GM21786 (cell line): ENCODE results near the gene NOTCH1.
A peak's percentile ranks its signal among the peaks of the same experiment; 100 is the strongest.
"Not testable (repeated sequence)": the region's sequence is repeated elsewhere in the genome, so short reads cannot be mapped to it uniquely, and the experiment has no call there.

Experiments used
- ATAC-seq: cut with Tn5 transposase; IDR thresholded peaks from one replicate; pipeline ENCODE4 v1.9.1; 2021; ENCODE audit not compliant: unreplicated experiment

Gene NOTCH1

DNA sequence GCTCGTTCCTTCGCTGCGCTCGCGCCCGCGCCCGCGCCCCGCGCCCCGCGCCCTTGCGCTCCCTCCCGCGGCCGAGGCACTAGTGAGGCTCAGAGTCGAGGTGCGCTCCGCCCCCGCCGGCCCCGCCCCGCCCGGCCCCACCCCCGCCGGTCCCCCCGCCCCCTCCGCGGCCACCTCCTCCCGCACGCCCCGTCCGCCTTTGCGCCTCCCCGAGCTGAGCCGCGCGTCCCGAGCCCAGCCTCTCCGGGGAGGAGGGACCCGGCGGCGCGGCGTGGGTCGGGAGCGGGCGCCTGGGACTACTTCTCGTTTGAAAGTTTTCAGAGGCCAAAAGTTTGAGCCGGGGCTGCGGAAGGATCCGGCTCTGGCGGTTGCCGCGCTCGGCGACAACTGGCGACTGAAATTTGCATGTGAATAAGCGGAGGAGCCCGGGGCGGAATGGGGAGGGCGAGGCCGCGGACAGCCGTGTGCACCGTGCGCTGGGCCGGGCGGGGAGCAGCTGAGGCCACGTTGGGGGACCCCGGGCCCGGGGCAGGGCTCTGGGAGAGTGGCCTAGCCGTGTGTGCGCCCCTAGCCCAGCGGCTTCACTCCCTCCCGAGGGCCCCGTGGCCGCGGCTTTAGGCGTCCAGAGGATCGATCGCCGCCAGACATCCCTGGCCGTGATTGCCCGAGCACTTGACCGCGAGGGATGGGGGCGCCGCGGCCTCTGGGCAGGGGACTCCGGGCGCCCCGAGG lies at the start of gene NOTCH1:
Gene NOTCH1, minus strand, starts transcription at position 84 of the 732 bp plus-strand sequence. CDS start 262 bp downstream, outside the sequence.
- peak; percentile 49 for ATAC-seq

DNA sequence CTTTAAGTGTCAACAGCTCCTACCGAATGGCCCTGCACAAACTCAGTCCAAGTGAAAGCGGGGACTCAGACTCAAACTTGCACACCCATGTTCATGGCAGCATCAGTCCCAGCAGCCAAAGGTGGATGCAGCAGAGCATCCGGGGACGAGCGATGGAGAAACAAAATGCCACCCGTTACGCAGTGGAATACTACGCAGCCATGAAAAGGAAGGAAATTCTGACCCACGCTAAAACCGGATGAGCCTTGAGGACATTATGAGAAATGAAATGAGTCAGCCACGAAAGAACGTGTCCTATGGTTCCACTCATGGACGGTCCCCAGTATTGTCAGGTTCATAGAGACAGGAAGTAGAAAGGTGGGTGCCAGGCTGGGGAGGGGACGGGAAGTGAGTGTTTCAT lies 48.6 kb upstream of the NOTCH1 start:
- ATAC-seq, result no peak

DNA sequence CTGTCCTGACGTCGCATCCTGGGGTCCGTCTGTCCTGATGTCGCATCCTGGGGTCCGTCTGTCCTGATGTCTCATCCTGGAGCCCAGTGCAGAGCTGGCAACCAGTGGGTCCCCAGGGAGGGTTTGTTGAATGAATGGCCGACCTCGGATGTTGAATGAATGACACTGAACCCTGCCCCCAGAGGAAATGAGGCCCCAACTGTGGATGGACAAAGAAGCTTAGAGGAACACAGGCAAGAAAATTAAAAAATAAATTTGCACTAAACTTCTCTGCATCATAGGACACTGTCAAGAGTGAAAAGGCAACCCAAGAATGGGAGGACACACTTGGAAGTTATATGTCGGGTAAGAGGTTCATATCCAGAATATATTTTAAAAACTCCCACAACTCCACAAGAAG lies 47.7 kb upstream of the NOTCH1 start:
- no peak for ATAC-seq

GRCh38 chr9:136592666-136593065 lies 46.8 kb upstream of the NOTCH1 start:
- no peak for ATAC-seq

DNA sequence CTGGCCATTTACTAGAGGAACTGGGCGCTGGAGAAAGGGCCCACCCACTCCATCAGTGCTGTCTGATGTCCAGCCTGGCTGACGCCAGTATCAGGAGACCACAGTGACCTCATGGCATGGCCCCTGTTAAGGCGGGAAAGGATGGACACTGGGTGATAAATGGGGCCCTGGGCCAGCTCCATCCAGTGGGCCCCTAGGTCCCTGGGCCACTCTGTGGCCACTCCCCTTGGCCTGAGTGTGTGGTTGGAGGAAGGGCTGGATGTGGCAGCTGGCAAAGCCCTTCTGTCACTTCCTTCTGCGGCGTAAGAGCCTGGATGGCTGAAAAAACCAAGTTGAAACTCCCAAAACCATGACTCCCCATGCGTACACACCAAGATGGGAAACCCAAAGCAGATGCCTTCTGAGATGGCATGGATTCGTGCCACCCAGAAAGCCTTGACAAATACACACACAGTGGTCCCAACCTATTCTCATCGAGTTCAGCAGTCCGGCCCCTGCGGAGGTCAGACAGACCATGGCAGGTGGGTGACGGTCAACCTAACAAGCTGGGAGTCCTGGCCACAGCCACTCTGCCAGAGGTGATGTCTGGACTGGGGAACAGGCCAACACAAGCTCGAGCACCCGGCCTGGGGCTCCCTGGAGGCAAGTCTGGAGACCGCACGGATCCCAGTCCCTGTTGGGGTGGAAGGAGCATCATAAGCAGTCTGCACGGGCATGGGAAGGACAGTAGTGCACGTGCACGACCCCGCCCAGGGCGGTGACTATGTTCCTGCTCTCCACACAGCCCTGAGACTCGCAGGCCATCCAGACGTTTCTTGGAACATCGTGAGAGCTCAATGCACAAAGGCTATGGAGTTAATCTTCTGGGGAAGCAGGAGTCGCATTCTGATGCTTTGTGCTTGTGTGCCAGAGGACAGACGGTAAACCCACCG lies 45.2 kb upstream of the NOTCH1 start:
- no peak for ATAC-seq

- no peak for ATAC-seq
Observed at GRCh38 chr9:136589766-136590763, 44.2 kb upstream of the NOTCH1 start.

- ATAC-seq, result no peak
Observed at GRCh38 chr9:136588663-136589464, 43.0 kb upstream of the NOTCH1 start.

GRCh38 chr9:136587944-136588662 lies 42.3 kb upstream of the NOTCH1 start:
- ATAC-seq, result no peak

DNA sequence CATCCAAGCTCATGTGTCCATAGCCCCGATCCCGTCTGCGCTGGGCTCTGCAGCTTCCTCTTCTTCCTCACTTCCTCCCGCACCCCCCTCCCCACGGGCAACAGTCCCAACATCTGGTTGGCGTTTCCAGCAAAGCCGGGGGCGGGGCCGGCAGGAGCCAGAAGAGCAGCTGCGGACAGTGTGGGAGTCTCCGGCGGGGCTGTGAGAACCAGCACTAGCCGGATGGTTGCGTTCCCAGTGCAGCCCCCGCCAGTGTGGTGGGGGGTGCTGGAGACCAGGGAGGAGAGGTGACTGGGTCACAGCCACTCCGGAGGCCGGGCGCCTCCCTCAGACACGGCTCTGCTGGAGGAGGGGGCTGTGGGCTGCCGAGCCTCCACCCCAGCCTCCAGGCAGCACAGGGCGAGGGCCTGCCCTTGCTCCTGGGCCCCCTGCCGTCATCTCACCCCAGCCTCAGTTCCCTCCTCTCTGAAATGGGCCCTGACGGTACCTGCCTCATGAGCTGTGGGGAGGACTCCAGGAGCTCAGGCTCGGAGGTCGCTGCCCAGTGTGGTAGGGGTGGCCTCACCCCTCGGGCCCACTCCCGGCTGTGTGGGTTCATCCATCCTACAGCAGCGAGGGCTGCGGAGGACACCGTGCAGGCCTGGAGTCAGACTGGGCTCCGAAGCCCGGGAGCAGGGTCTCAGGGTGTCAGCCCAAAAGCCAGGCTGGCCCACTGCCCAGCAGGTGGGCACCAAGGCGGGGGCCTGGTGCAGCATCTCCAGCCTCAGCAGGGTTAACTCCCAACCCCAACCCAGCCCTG lies 41.5 kb upstream of the NOTCH1 start:
- no peak for ATAC-seq

DNA sequence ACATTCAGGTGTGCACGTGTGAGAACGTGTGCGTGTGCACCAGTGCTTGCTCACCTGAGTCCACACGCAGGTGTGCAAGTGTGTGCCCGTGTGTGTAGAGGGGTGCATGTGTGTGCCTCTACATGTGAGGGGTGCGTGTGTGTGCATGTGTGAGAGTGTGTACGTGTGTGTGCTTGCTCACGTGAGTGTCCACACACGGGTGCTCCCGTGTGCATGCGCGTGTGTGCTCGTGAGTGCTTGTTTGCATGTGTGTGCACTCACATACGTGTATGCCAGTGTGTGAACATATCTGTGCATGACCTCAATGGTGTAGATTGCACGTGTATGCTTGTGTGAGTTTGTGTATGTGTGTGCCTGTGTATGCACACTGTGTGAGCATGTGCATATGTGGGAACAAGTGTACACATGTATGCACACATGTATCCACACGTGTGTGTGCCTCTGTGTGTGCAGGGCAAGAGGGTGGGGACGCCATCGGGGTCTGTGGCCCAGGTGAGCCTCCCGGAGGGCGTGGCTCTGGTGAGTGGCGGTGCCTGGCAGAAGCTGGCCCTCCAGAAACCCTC lies 40.6 kb upstream of the NOTCH1 start:
- no peak for ATAC-seq

DNA sequence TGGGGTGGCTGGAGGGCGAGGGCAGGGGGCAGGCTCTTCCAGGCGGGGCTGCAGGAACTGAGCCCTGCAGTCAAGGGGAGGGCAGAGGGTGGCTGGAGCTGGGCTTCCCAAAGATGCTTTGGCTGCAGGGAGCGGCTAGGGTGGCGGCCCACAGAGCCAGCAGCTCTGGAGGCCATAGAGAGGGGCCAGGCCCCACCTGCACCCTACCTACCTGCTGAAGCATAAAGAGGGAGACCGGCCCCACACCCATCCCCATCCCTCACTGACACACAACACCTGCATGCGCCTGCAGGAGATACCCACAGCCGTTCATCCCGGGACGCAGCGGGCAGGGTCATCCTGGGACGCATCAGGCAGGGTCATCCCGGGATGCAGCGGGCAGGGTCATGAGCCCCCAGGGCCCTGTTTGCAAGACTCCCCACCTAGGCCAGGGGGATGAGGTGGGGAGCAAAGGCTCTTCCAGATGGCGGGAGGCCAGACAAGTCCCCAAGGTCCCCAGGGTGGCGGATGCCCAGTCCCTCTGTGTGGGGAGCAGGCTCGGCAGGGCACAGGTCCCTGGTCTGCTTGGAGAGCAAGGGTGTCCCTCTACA lies 39.8 kb upstream of the NOTCH1 start:
- ATAC-seq, result no peak

DNA sequence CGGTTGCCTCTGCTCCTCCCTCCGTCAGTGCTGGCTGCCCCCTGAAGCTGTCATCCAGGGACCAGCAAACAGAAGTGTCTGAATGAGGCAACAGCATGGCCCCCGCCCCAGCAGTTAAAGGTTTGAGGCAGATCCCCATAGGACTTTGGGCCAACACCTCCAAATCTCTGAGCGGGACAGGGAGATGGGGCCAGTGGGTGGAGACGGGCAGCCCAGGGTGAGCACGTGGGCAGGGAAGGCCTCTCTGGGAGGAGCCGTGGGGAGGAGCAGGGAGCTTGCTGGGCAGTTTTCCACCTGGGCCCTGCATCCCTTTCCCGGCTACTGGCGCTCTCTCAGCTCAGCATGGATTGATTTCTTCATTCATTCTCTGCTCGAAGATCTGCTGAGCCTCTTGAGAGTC lies 39.1 kb upstream of the NOTCH1 start:
- ATAC-seq, result no peak

DNA sequence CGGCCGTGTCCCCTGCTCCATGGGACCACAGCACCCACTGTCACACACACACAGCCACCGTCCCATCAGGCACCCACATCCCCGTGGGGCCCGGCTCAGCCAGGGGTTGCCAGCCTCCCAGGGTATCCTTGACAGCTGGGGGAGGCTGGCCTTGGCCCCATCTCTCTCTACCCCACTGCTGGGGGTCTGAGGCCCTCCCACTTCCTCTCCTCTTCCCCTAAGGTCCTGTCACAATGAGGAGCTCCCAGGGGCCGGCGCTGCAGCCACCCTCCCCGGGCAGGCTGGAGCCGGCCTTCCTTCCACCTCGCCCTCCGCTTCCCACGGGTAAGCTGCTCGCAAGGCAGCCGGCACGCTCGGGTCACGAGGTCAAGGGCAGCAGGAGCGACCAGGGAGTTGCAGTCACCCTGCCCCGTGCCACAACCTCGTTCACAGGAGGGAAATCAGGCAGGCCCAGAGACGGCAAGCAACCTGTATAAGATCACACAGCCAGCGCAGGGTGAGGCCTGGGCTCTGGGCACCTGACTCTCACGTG lies 38.6 kb upstream of the NOTCH1 start:
- no peak for ATAC-seq

DNA sequence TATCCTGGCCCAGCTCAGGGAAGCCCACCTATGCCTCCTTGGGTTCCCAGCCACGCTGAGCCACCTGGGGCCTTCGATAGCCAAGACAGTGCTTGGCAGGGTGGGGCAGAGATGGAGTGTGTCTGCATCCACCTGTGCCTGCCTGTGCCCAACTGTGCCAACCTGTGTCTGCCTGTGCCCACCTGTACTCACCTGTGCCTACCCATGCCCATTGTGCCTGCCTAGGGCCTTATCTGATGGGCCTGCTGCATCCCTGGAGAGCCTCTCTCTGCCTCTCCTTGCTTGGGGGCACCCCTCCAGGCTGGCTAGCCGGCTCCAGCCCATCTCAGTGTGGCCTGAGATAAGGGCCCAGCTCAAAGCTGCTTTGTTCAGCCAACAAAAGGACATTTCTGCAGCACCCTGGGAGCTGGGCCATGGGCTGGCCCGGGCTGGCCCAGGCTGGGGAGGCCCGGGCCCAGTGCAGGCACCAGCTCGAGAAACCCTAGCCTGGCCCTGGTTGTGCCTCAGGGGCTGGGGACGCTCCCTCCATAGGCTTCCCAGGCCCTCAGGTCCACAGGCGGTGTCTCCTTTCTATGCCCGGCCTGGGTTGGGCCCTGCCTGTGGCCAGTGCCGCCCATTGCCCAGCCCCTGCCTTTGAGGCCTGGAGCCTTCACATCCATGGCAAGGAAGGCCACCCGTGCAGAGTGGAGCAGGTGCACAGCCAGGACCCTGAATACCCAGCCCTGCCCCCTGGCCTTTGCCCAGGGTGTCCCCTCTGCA lies 37.3 kb upstream of the NOTCH1 start:
- ATAC-seq, result no peak

GRCh38 chr9:136581614-136582447 lies 36.0 kb upstream of the NOTCH1 start:
- ATAC-seq, result no peak

DNA sequence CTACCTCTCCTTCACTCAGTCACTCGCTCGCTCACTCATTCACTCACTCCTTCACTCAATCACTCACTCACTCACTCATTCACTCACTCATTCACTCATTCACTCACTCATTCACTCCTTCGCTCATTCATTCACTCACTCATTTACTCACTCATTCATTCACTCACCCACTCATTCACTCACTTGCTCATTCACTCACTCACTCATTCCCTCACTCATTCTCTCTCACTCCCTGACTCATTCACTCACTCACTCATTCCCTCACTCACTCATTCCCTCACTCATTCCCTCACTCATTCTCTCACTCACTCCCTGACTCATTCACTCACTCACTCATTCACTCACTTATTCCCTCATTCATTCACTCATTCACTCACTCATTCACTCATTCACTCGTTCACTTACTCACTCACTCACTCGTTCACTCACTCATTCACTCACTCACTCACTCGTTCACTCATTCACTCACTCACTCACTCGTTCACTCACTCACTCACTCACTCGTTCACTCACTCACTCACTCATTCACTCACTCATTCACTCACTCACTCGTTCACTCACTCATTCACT lies 33.9 kb upstream of the NOTCH1 start:
- not testable (repeated sequence) for ATAC-seq
